ENCODE results near the gene COBL.

The COBL gene

GRCh38 chr7:51023547-51023946 is 293.1 kb downstream of the COBL start:
- no peak overlapping the region for H3K27ac ChIP-seq (ENCODE audit: insufficient read depth in 1 of 2, low read depth in 1 of 2, low read length in 2 of 2, poor library complexity in 1 of 2, severe bottlenecking in 2 of 2)
- WGBS (ENCODE audit: insufficient coverage), result 98% methylated on average over 9 of the region's 9 CpGs
- H3K4me1 ChIP-seq (ENCODE audit: control extremely low read depth in 1 of 4, control insufficient read depth in 4 of 4, insufficient read depth in 4 of 4, low read length in 3 of 4), result peaks cover 0 to 9% (median 4%) of the 10 kb centered on the region in 4 experiments
- no peaks in the 10 kb centered on the region for H3K36me3 ChIP-seq (ENCODE audit: control insufficient read depth in 4 of 4, insufficient read depth in 4 of 4, low read length in 3 of 4)
- no peak overlapping the region for H3K4me3 ChIP-seq (ENCODE audit: control insufficient read depth in 1 of 7, extremely low read depth in 1 of 7, insufficient read depth in 4 of 7, low read depth in 2 of 7, low read length in 6 of 7)
- H3K9me3 ChIP-seq (ENCODE audit: control extremely low read depth in 1 of 5, control insufficient read depth in 4 of 5, insufficient read depth in 2 of 5, low read depth in 1 of 5, low read length in 4 of 5), result no peaks in the 10 kb centered on the region
- no peak for DNase-seq
- CTCF ChIA-PET, result no interaction called here
- POLR2A ChIA-PET, result no interaction called here
- H3K27me3 ChIP-seq (replicated peaks in 2 of 5; ENCODE audit: control insufficient read depth in 4 of 5, insufficient read depth in 5 of 5, low read length in 4 of 5), result no peaks in the 10 kb centered on the region

GRCh38 chr7:51022821-51023220 is 293.8 kb downstream of the COBL start:
- ChIA-PET CTCF (no interaction called here), POLR2A (no interaction called here)
- H3K4me1 ChIP-seq (ENCODE audit: control extremely low read depth in 1 of 4, control insufficient read depth in 4 of 4, insufficient read depth in 4 of 4, low read length in 3 of 4), result peaks cover 0 to 9% (median 4%) of the 10 kb centered on the region in 4 experiments
- DNase-seq, result no peak
- no peaks in the 10 kb centered on the region for H3K36me3 ChIP-seq (ENCODE audit: control insufficient read depth in 4 of 4, insufficient read depth in 4 of 4, low read length in 3 of 4)
- H3K9me3 ChIP-seq (ENCODE audit: control extremely low read depth in 1 of 5, control insufficient read depth in 4 of 5, insufficient read depth in 2 of 5, low read depth in 1 of 5, low read length in 4 of 5), result no peaks in the 10 kb centered on the region
- WGBS (ENCODE audit: insufficient coverage), result 94% methylated on average over 5 of the region's 6 CpGs
- H3K27ac ChIP-seq (ENCODE audit: insufficient read depth in 1 of 2, low read depth in 1 of 2, low read length in 2 of 2, poor library complexity in 1 of 2, severe bottlenecking in 2 of 2), result no peak overlapping the region
- H3K4me3 ChIP-seq (ENCODE audit: control insufficient read depth in 1 of 7, extremely low read depth in 1 of 7, insufficient read depth in 4 of 7, low read depth in 2 of 7, low read length in 6 of 7), result no peak overlapping the region
- no peaks in the 10 kb centered on the region for H3K27me3 ChIP-seq (replicated peaks in 2 of 5; ENCODE audit: control insufficient read depth in 4 of 5, insufficient read depth in 5 of 5, low read length in 4 of 5)

- H3K4me1 ChIP-seq (ENCODE audit: control extremely low read depth in 1 of 4, control insufficient read depth in 4 of 4, insufficient read depth in 4 of 4, low read length in 3 of 4), result peaks cover 0 to 9% (median 4%) of the 10 kb centered on the region in 4 experiments
- no peaks in the 10 kb centered on the region for H3K36me3 ChIP-seq (ENCODE audit: control insufficient read depth in 4 of 4, insufficient read depth in 4 of 4, low read length in 3 of 4)
- 88% methylated on average over 20 of the region's 20 CpGs for WGBS (ENCODE audit: insufficient coverage)
- H3K27ac ChIP-seq (ENCODE audit: insufficient read depth in 1 of 2, low read depth in 1 of 2, low read length in 2 of 2, poor library complexity in 1 of 2, severe bottlenecking in 2 of 2), result no peak overlapping the region
- ChIA-PET POLR2A (no interaction called here), CTCF (interaction anchor here (2.0 kb wide), 1 partner anchor 14 kb away, joined by 5 read pairs; no protein-coding TSS in a partner anchor)
- no peak for DNase-seq
- no peaks in the 10 kb centered on the region for H3K9me3 ChIP-seq (ENCODE audit: control extremely low read depth in 1 of 5, control insufficient read depth in 4 of 5, insufficient read depth in 2 of 5, low read depth in 1 of 5, low read length in 4 of 5)
- H3K27me3 ChIP-seq (replicated peaks in 2 of 5; ENCODE audit: control insufficient read depth in 4 of 5, insufficient read depth in 5 of 5, low read length in 4 of 5), result no peaks in the 10 kb centered on the region
- H3K4me3 ChIP-seq (ENCODE audit: control insufficient read depth in 1 of 7, extremely low read depth in 1 of 7, insufficient read depth in 4 of 7, low read depth in 2 of 7, low read length in 6 of 7), result no peak overlapping the region
These were observed 294.6 kb downstream of the COBL start for GRCh38 chr7:51021906-51022570.

GRCh38 chr7:51020944-51021343 is 295.7 kb downstream of the COBL start:
- Histone ChIP-seq H3K27me3 (replicated peaks in 2 of 5; ENCODE audit: control insufficient read depth in 4 of 5, insufficient read depth in 5 of 5, low read length in 4 of 5) (no peaks in the 10 kb centered on the region), H3K4me1 (ENCODE audit: control extremely low read depth in 1 of 4, control insufficient read depth in 4 of 4, insufficient read depth in 4 of 4, low read length in 3 of 4) (peaks cover 0 to 9% (median 4%) of the 10 kb centered on the region in 4 experiments), H3K36me3 (ENCODE audit: control insufficient read depth in 4 of 4, insufficient read depth in 4 of 4, low read length in 3 of 4) (no peaks in the 10 kb centered on the region), H3K27ac (ENCODE audit: insufficient read depth in 1 of 2, low read depth in 1 of 2, low read length in 2 of 2, poor library complexity in 1 of 2, severe bottlenecking in 2 of 2) (no peak overlapping the region), H3K9me3 (ENCODE audit: control extremely low read depth in 1 of 5, control insufficient read depth in 4 of 5, insufficient read depth in 2 of 5, low read depth in 1 of 5, low read length in 4 of 5) (no peaks in the 10 kb centered on the region), H3K4me3 (ENCODE audit: control insufficient read depth in 1 of 7, extremely low read depth in 1 of 7, insufficient read depth in 4 of 7, low read depth in 2 of 7, low read length in 6 of 7) (no peak overlapping the region)
- 100% methylated on average over 2 of the region's 3 CpGs for WGBS (ENCODE audit: insufficient coverage)
- DNase-seq, result no peak
- POLR2A ChIA-PET, result no interaction called here
- CTCF ChIA-PET, result interaction anchor here (1.4 to 2.0 kb wide), 3 partner anchors 9 to 14 kb away, joined by 4 to 5 read pairs (median 5); no protein-coding TSS in a partner anchor

- DNase-seq, result no peak
- Histone ChIP-seq H3K4me3 (ENCODE audit: control insufficient read depth in 1 of 7, extremely low read depth in 1 of 7, insufficient read depth in 4 of 7, low read depth in 2 of 7, low read length in 6 of 7) (no peak overlapping the region), H3K27ac (ENCODE audit: insufficient read depth in 1 of 2, low read depth in 1 of 2, low read length in 2 of 2, poor library complexity in 1 of 2, severe bottlenecking in 2 of 2) (no peak overlapping the region), H3K36me3 (ENCODE audit: control insufficient read depth in 4 of 4, insufficient read depth in 4 of 4, low read length in 3 of 4) (no peaks in the 10 kb centered on the region), H3K27me3 (replicated peaks in 2 of 5; ENCODE audit: control insufficient read depth in 4 of 5, insufficient read depth in 5 of 5, low read length in 4 of 5) (no peaks in the 10 kb centered on the region), H3K9me3 (ENCODE audit: control extremely low read depth in 1 of 5, control insufficient read depth in 4 of 5, insufficient read depth in 2 of 5, low read depth in 1 of 5, low read length in 4 of 5) (no peaks in the 10 kb centered on the region), H3K4me1 (ENCODE audit: control extremely low read depth in 1 of 4, control insufficient read depth in 4 of 4, insufficient read depth in 4 of 4, low read length in 3 of 4) (peaks cover 0 to 9% (median 4%) of the 10 kb centered on the region in 4 experiments)
- ChIA-PET CTCF (interaction anchor here (1.4 to 2.0 kb wide), 3 partner anchors 10 to 13 kb away, joined by 4 to 5 read pairs (median 5); no protein-coding TSS in a partner anchor), POLR2A (interaction anchor here (0.7 kb wide), 1 partner anchor 31 kb away, joined by 3 read pairs; no protein-coding TSS in a partner anchor)
- WGBS (ENCODE audit: insufficient coverage), result 92% methylated on average over 18 of the region's 22 CpGs
These were observed 296.4 kb downstream of the COBL start for GRCh38 chr7:51019891-51020870.

- DNase-seq, result peak; percentile 20 to 75 (median 69)
- no peaks in the 10 kb centered on the region for H3K36me3 ChIP-seq (ENCODE audit: control insufficient read depth in 4 of 4, insufficient read depth in 4 of 4, low read length in 3 of 4)
- peaks cover 0 to 9% (median 4%) of the 10 kb centered on the region in 4 experiments for H3K4me1 ChIP-seq (ENCODE audit: control extremely low read depth in 1 of 4, control insufficient read depth in 4 of 4, insufficient read depth in 4 of 4, low read length in 3 of 4)
- H3K4me3 ChIP-seq (ENCODE audit: control insufficient read depth in 1 of 7, extremely low read depth in 1 of 7, insufficient read depth in 4 of 7, low read depth in 2 of 7, low read length in 6 of 7), result no peak overlapping the region
- ChIA-PET CTCF (no interaction called here), POLR2A (no interaction called here)
- no peak overlapping the region for H3K27ac ChIP-seq (ENCODE audit: insufficient read depth in 1 of 2, low read depth in 1 of 2, low read length in 2 of 2, poor library complexity in 1 of 2, severe bottlenecking in 2 of 2)
- H3K27me3 ChIP-seq (replicated peaks in 2 of 5; ENCODE audit: control insufficient read depth in 4 of 5, insufficient read depth in 5 of 5, low read length in 4 of 5), result no peaks in the 10 kb centered on the region
- WGBS (ENCODE audit: insufficient coverage), result 57% methylated on average over 5 of the region's 7 CpGs
- no peaks in the 10 kb centered on the region for H3K9me3 ChIP-seq (ENCODE audit: control extremely low read depth in 1 of 5, control insufficient read depth in 4 of 5, insufficient read depth in 2 of 5, low read depth in 1 of 5, low read length in 4 of 5)
These were observed 297.3 kb downstream of the COBL start for GRCh38 chr7:51019191-51019844.

All from common myeloid progenitor, CD34-positive (primary cell).